Osteocyte (in vitro differentiated cells): Measurements from ENCODE around the gene TMEM270. TPM values are rescaled to one million over a fixed set of nuclear protein-coding genes. Genes with fewer than 3 reads are reported as not detected.

ENCODE experiments used
- DNase-seq: peaks from one replicate; pipeline ENCODE4 v3.0.0; 2021; ENCODE audit warnings: mixed read lengths; ENCODE audit not compliant: unreplicated experiment; ENCODE audit errors: extremely low spot score
- H3K27ac Mint-ChIP-seq: one replicate; pipeline ENCODE4 v1.8.0; 2021; ENCODE audit warnings: mild to moderate bottlenecking, mixed read lengths; ENCODE audit not compliant: unreplicated experiment
- H3K27me3 Mint-ChIP-seq: one replicate; pipeline ENCODE4 v1.8.0; 2021; ENCODE audit warnings: mixed read lengths; ENCODE audit not compliant: unreplicated experiment
- H3K36me3 Mint-ChIP-seq: one replicate; pipeline ENCODE4 v1.8.0; 2021; ENCODE audit warnings: mixed read lengths; ENCODE audit not compliant: unreplicated experiment
- H3K4me1 Mint-ChIP-seq: one replicate; pipeline ENCODE4 v1.8.0; 2021; ENCODE audit warnings: mixed read lengths; ENCODE audit not compliant: unreplicated experiment
- H3K4me3 Mint-ChIP-seq: one replicate; pipeline ENCODE4 v1.8.0; 2021; ENCODE audit warnings: mild to moderate bottlenecking, moderate library complexity, mixed read lengths; ENCODE audit not compliant: unreplicated experiment
- H3K9me3 Mint-ChIP-seq: one replicate; pipeline ENCODE4 v1.8.0; 2021; ENCODE audit warnings: mixed read lengths; ENCODE audit not compliant: unreplicated experiment
- CTCF ChIP-seq: fragments of 200-600 bp; sonication (generic); IDR thresholded peaks from 2 replicates; pipeline ENCODE4 v1.5.0; 2021; ENCODE audit warnings: antibody characterized with exemption, mild to moderate bottlenecking, moderate library complexity
- total RNA-seq: library from RNA; stranded (reverse); gene quantifications from 2 replicates; pipeline ENCODE4 v1.2.1, GENCODE V29; 2021

The TMEM270 gene
- total RNA-seq, 1 donor from 2014 or later: not detected

GRCh38 chr7:73891178-73891885 lies 30.4 kb downstream of the TMEM270 start:
- Mint-ChIP-seq H3K27me3 (no peaks in the 10 kb centered on the region), H3K4me3 (no peak overlapping the region), H3K4me1 (peaks cover 43% of the 10 kb centered on the region), H3K27ac (no peak overlapping the region), H3K9me3 (peaks cover 9% of the 10 kb centered on the region), H3K36me3 (no peaks in the 10 kb centered on the region)
- DNase-seq: no peak
- peak; percentile 34 for TF ChIP-seq CTCF

- no peaks in the 10 kb centered on the region for H3K36me3 Mint-ChIP-seq
- no peak overlapping the region for H3K27ac Mint-ChIP-seq
- no peak overlapping the region for H3K4me3 Mint-ChIP-seq
- peaks cover 44% of the 10 kb centered on the region for H3K4me1 Mint-ChIP-seq
- peaks cover 15% of the 10 kb centered on the region for H3K9me3 Mint-ChIP-seq
- TF ChIP-seq CTCF: no peak
- DNase-seq: no peak
- no peaks in the 10 kb centered on the region for H3K27me3 Mint-ChIP-seq
These were observed 31.3 kb downstream of the TMEM270 start for GRCh38 chr7:73892003-73892999.

- no peak overlapping the region for H3K4me3 Mint-ChIP-seq
- H3K9me3 Mint-ChIP-seq: peaks cover 15% of the 10 kb centered on the region
- no peak for TF ChIP-seq CTCF
- no peaks in the 10 kb centered on the region for H3K36me3 Mint-ChIP-seq
- H3K27me3 Mint-ChIP-seq: no peaks in the 10 kb centered on the region
- H3K27ac Mint-ChIP-seq: no peak overlapping the region
- DNase-seq: no peak
- peaks cover 44% of the 10 kb centered on the region for H3K4me1 Mint-ChIP-seq
These were observed 32.6 kb downstream of the TMEM270 start for GRCh38 chr7:73893342-73894101.

GRCh38 chr7:73894166-73894565 lies 33.2 kb downstream of the TMEM270 start:
- H3K4me3 Mint-ChIP-seq: no peak overlapping the region
- TF ChIP-seq CTCF: no peak
- peak overlapping the region; percentile 61 for H3K27ac Mint-ChIP-seq
- no peaks in the 10 kb centered on the region for H3K27me3 Mint-ChIP-seq
- peaks cover 47% of the 10 kb centered on the region for H3K4me1 Mint-ChIP-seq
- peaks cover 15% of the 10 kb centered on the region for H3K9me3 Mint-ChIP-seq
- DNase-seq: no peak
- no peaks in the 10 kb centered on the region for H3K36me3 Mint-ChIP-seq
